GM12878 (cell line): ENCODE results near the gene TBL3. TPM values are rescaled to one million over a fixed set of nuclear protein-coding genes. Genes with fewer than 3 reads are reported as not detected.
A peak's percentile ranks its signal among the peaks of the same experiment; 100 is the strongest.

Source experiments
- ATAC-seq: fragments of 200-7000 bp; cut with Tn5 transposase; 3 replicates; pipeline ENCODE4 v1.9.1; 2020; ENCODE audit warnings: mild to moderate bottlenecking, moderate library complexity
- BruUV-seq: library from RNA; stranded (reverse); fragments of 400-500 nt; replicated peaks from 2 replicates; lab custom pipeline; 2021; lab: Mats Ljungman, UMichigan
- CTCF ChIA-PET: fragments of 300-600 bp; sonication (Branson Sonifier 250); formaldehyde crosslinking; extraction: SDS; loops from one replicate; lab custom pipeline; 2021; ENCODE audit warnings: inconsistent platforms; lab: Yijun Ruan, JAX
- POLR2A ChIA-PET: fragments of 350-600 bp; formaldehyde crosslinking; extraction: SDS; loops from one replicate; lab custom pipeline; 2021; ENCODE audit warnings: inconsistent platforms; lab: Charles Lee
- RAD21 ChIA-PET: fragments of 300-600 bp; sonication (Branson Sonifier 250); formaldehyde crosslinking; loops from one replicate; lab custom pipeline; 2023; ENCODE audit warnings: antibody characterized with exemption; ENCODE audit not compliant: unreplicated experiment; lab: Charles Lee
- SMC1A ChIA-PET: fragments of 300-600 bp; sonication (Branson Sonifier 250); formaldehyde crosslinking; loops from one replicate; lab custom pipeline; 2023; ENCODE audit not compliant: unreplicated experiment, uncharacterized antibody; lab: Charles Lee
- DNase-seq: peaks from one replicate; pipeline ENCODE4 v3.0.0-alpha.2; 2011; ENCODE audit warnings: low read depth, low spot score
- FAIRE-seq: peaks from 3 replicates; lab custom pipeline; 2011; peaks lifted over from hg19 to GRCh38; lab: Jason Lieb, UNC
- H2AFZ ChIP-seq: 2 replicates; pipeline ENCODE4 v1.6.0; 2011; ENCODE audit warnings: low read depth, low read length, control low read depth; ENCODE audit not compliant: control insufficient read depth
- H3K27ac ChIP-seq: 2 replicates; pipeline ENCODE4 v1.5.1; 2011; ENCODE audit warnings: control low read depth; ENCODE audit not compliant: control insufficient read depth, insufficient read depth
- H3K27me3 ChIP-seq, 2 experiments: replicated peaks in 1 of 2; 2 replicates each; pipeline versions ENCODE4 v1.6.0 to v1.6.1; 2011; ENCODE audit warnings: low read length in 1 of 2; ENCODE audit not compliant: control insufficient read depth in 2 of 2, insufficient read depth in 2 of 2
- H3K36me3 ChIP-seq, 2 experiments: 2 replicates each; pipeline ENCODE4 v1.5.1; 2011; ENCODE audit warnings: low read length in 1 of 2; ENCODE audit not compliant: control insufficient read depth in 2 of 2, insufficient read depth in 2 of 2
- H3K4me1 ChIP-seq: 2 replicates; pipeline ENCODE4 v1.6.1; 2011; ENCODE audit warnings: mild to moderate bottlenecking, low read length, moderate library complexity, mixed read lengths; ENCODE audit not compliant: control insufficient read depth, insufficient read depth
- H3K4me2 ChIP-seq: 2 replicates; pipeline ENCODE4 v1.6.0; 2011; ENCODE audit warnings: control low read depth; ENCODE audit not compliant: control insufficient read depth, insufficient read depth
- H3K4me3 ChIP-seq: fragments of 200-600 bp; sonication (generic); 2 replicates; pipeline ENCODE4 v1.5.1; 2016
- H3K79me2 ChIP-seq: 2 replicates; pipeline ENCODE4 v1.6.0; 2011; ENCODE audit warnings: low read length; ENCODE audit not compliant: control insufficient read depth, insufficient read depth
- H3K9ac ChIP-seq: 2 replicates; pipeline ENCODE4 v1.8.0; 2011; ENCODE audit warnings: low read length, control low read depth, mixed read lengths; ENCODE audit not compliant: control insufficient read depth, insufficient read depth
- H3K9me3 ChIP-seq: replicated peaks from 3 replicates; pipeline ENCODE4 v1.5.1; 2011; ENCODE audit warnings: mild to moderate bottlenecking, low read length; ENCODE audit not compliant: control insufficient read depth, insufficient read depth
- H4K20me1 ChIP-seq: 2 replicates; pipeline ENCODE4 v1.6.0; 2011; ENCODE audit not compliant: control insufficient read depth, insufficient read depth
- CBFB ChIP-seq: IDR thresholded peaks from 2 replicates; pipeline ENCODE4 v1.6.1; 2016; ENCODE audit warnings: antibody characterized with exemption, low read depth
- LARP7 ChIP-seq: fragments of 450-650 bp; IDR thresholded peaks from 2 replicates; pipeline ENCODE4 v1.6.1; 2017; ENCODE audit warnings: mild to moderate bottlenecking
- MXI1 ChIP-seq: fragments of 150-350 bp; IDR thresholded peaks from 2 replicates; pipeline ENCODE4 v1.6.1; 2011; ENCODE audit warnings: low read depth, mild to moderate bottlenecking, inconsistent platforms, low read length, improper control_type of control experiment
- NFIC ChIP-seq: IDR thresholded peaks from 2 replicates; pipeline ENCODE4 v1.6.1; 2012; ENCODE audit warnings: low read depth, mild to moderate bottlenecking, inconsistent platforms, low read length, moderate library complexity
- PML ChIP-seq: IDR thresholded peaks from 2 replicates; pipeline ENCODE4 v1.6.1; 2012; ENCODE audit warnings: low read length, inconsistent platforms
- POLR2AphosphoS2 ChIP-seq: IDR thresholded peaks from 2 replicates; pipeline ENCODE4 v1.6.1; 2011; ENCODE audit warnings: low read depth, mild to moderate bottlenecking, low read length, improper control_type of control experiment, moderate library complexity
- POLR2AphosphoS5 ChIP-seq: IDR thresholded peaks from 2 replicates; pipeline ENCODE4 v1.6.1; 2011; ENCODE audit warnings: mild to moderate bottlenecking, low read length, inconsistent platforms
- RUNX3 ChIP-seq: IDR thresholded peaks from 2 replicates; pipeline ENCODE4 v1.6.1; 2012; ENCODE audit warnings: low read length, inconsistent platforms
- SKIL ChIP-seq: fragments of 450-650 bp; IDR thresholded peaks from 2 replicates; pipeline ENCODE4 v1.6.1; 2017; ENCODE audit warnings: mild to moderate bottlenecking, low read depth, inconsistent platforms; ENCODE audit not compliant: poor library complexity, severe bottlenecking
- ZNF384 ChIP-seq: IDR thresholded peaks from 2 replicates; pipeline ENCODE4 v1.6.1; 2012; ENCODE audit warnings: low read depth, mild to moderate bottlenecking, low read length, improper control_type of control experiment, borderline replicate concordance
- WGBS: methylation state at CpG from one replicate; pipeline ENCODE4 v1.1.6; 2016; ENCODE audit warnings: low lambda C conversion rate; ENCODE audit not compliant: insufficient replicate concordance, insufficient coverage; ENCODE audit errors: missing lambda C conversion rate; 5-methylcytosine and 5-hydroxymethylcytosine counted together
- in situ Hi-C: fragments of 300-500 bp; cut with MboI; formaldehyde crosslinking; loops from 9 replicates; pipeline ENCODE4 v1.14.3; 2018; ENCODE audit warnings: mixed read lengths
- intact Hi-C: fragments of 100-400 bp; cut with micrococcal nuclease; formaldehyde crosslinking; loops from one replicate; pipeline ENCODE4 v1.14.2; 2022; ENCODE audit not compliant: unreplicated experiment
- polyA plus RNA-seq, 11 experiments: library from polyadenylated mRNA; depleted of rRNA in 4 of 11; unstranded in 6 of 11; stranded (reverse) in 5 of 11; fragments of >200 nt; fragmentation: Nextera tagmentation in 4 of 11; fragmentation: Illumina TruSeq in 1 of 11; extraction: Ambion mirVana in 4 of 11; extraction: Trizol in 1 of 11; gene quantifications; 1 replicate in 1 of 11; 2 replicates in 10 of 11; pipeline versions ENCODE4 v1.2.1 to v1.2.3, GENCODE V29; 2011 to 2016; ENCODE audit warnings: inconsistent platforms in 2 of 11, missing spikeins in 2 of 11, low read depth in 1 of 11
- total RNA-seq, 4 experiments: library from RNA; depleted of rRNA in 3 of 4; stranded (reverse); fragments of >200 nt in 3 of 4; fragmentation: Illumina TruSeq in 1 of 4; extraction: Trizol in 1 of 4; gene quantifications; 2 replicates each; pipeline versions ENCODE4 v1.2.1 to v1.2.3, GENCODE V29; 2013 to 2021
- TF ChIP-seq, protein P1 (sequence below): IDR thresholded peaks from 2 replicates; pipeline ENCODE4 v1.6.1; 2011; ENCODE audit warnings: mild to moderate bottlenecking, low read depth, low read length, moderate library complexity; ENCODE audit not compliant: insufficient replicate concordance
- TF ChIP-seq, protein P2 (sequence below): fragments of 150-350 bp; IDR thresholded peaks from 2 replicates; pipeline ENCODE4 v1.6.1; 2016; ENCODE audit warnings: low read depth, low read length
- TF ChIP-seq, protein P3 (sequence below): IDR thresholded peaks from 2 replicates; pipeline ENCODE4 v1.6.1; 2012; ENCODE audit warnings: low read length, inconsistent platforms

TBL3 gene
- total and polyA plus RNA-seq, 10 of the 15 experiments (the other 5 are each of a cell fraction or from before 2014, with no cell fraction given): 1.2 to 101 (median 34.2) TPM

DNA sequence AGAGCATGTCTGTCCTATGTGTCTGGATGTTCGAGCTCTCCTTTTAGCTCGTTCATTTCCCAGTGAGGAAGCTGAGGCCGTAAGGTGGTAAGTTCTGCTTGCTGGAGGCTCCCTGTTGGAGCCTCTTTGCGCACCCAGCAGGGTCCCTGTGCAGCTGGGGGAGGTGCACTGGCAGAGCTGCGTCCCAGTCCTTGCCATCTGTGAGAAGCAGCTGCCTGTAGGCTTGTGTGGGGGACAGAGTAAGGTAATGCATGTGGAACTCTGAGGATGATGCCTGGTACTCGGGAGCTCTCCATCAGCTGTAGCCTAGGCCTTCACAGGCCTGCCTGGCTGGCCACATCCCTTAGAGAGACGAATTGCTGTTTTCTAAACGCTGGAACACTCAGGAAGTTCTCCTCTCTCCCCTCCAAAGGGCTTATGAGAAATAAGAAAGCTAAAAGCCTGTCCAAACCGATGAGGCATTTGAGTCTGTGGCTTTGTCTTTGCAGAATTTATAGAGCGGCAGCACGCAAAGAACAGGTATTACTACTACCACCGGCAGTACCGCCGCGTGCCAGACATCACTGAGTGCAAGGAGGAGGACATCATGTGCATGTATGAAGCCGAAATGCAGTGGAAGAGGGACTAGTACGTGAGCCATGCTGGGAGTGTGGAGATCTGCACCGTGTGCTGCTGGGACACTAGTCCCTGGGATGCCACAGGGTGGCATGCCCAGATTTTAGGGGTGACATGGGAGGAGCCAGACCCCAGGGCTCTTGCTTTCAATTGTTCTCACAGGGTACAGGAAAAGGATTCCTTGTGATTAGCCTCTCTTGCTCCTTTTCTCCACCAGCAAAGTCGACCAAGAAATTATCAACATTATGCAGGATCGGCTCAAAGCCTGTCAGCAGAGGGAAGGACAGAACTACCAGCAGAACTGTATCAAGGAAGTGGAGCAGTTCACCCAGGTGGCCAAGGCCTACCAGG is 10.9 kb upstream of the TBL3 start:
- peaks cover 61% of the 10 kb centered on the region for H3K79me2 ChIP-seq
- POLR2A ChIA-PET: interaction anchor here (0.7 to 2.2 kb wide), 5 partner anchors 10 to 721 kb away, joined by 3 to 13 read pairs (median 3); partner anchors contain the start of genes KCTD5, NTHL1, SYNGR3 and TBL3
- in situ Hi-C loops: no loop called here
- TF ChIP-seq CBFB (peak; percentile 4; the same call in 1 of the 2 replicates), PML (peak; percentile 92), SKIL (no peak), ZNF384 (no peak), POLR2AphosphoS5 (peak; percentile 95), LARP7 (0 out of 2 replicates have a peak, but pooled peaks have one; percentile 10), RUNX3 (peak; percentile 44), POLR2AphosphoS2 (peak; percentile 93), NFIC (peak; percentile 59), MXI1 (no peak)
- TF ChIP-seq, protein P1, sequence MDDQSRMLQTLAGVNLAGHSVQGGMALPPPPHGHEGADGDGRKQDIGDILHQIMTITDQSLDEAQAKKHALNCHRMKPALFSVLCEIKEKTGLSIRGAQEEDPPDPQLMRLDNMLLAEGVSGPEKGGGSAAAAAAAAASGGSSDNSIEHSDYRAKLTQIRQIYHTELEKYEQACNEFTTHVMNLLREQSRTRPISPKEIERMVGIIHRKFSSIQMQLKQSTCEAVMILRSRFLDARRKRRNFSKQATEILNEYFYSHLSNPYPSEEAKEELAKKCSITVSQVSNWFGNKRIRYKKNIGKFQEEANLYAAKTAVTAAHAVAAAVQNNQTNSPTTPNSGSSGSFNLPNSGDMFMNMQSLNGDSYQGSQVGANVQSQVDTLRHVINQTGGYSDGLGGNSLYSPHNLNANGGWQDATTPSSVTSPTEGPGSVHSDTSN: peak; percentile 10
- TF ChIP-seq, protein P2, sequence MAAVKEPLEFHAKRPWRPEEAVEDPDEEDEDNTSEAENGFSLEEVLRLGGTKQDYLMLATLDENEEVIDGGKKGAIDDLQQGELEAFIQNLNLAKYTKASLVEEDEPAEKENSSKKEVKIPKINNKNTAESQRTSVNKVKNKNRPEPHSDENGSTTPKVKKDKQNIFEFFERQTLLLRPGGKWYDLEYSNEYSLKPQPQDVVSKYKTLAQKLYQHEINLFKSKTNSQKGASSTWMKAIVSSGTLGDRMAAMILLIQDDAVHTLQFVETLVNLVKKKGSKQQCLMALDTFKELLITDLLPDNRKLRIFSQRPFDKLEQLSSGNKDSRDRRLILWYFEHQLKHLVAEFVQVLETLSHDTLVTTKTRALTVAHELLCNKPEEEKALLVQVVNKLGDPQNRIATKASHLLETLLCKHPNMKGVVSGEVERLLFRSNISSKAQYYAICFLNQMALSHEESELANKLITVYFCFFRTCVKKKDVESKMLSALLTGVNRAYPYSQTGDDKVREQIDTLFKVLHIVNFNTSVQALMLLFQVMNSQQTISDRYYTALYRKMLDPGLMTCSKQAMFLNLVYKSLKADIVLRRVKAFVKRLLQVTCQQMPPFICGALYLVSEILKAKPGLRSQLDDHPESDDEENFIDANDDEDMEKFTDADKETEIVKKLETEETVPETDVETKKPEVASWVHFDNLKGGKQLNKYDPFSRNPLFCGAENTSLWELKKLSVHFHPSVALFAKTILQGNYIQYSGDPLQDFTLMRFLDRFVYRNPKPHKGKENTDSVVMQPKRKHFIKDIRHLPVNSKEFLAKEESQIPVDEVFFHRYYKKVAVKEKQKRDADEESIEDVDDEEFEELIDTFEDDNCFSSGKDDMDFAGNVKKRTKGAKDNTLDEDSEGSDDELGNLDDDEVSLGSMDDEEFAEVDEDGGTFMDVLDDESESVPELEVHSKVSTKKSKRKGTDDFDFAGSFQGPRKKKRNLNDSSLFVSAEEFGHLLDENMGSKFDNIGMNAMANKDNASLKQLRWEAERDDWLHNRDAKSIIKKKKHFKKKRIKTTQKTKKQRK: peak; percentile 21; the same call in 1 of the 2 replicates
- TF ChIP-seq, protein P3, sequence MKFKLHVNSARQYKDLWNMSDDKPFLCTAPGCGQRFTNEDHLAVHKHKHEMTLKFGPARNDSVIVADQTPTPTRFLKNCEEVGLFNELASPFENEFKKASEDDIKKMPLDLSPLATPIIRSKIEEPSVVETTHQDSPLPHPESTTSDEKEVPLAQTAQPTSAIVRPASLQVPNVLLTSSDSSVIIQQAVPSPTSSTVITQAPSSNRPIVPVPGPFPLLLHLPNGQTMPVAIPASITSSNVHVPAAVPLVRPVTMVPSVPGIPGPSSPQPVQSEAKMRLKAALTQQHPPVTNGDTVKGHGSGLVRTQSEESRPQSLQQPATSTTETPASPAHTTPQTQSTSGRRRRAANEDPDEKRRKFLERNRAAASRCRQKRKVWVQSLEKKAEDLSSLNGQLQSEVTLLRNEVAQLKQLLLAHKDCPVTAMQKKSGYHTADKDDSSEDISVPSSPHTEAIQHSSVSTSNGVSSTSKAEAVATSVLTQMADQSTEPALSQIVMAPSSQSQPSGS: peak; percentile 73; the same call in 1 of the 2 replicates

More for the DNA sequence above, 10.9 kb upstream of the TBL3 start:
- FAIRE-seq: peak; percentile 18
- peak; percentile 28 for ATAC-seq
- Histone ChIP-seq H2AFZ (no peak overlapping the region), H3K4me2 (peak overlapping the region; percentile 73), H3K27me3 (no peaks in the 10 kb centered on the region), H3K9ac (peak overlapping the region; percentile 89), H4K20me1 (peaks cover 6% of the 10 kb centered on the region; the same call in 1 of the 2 replicates), H3K4me1 (peaks cover 19% of the 10 kb centered on the region), H3K4me3 (peak overlapping the region; percentile 83), H3K36me3 (peaks cover 11 to 13% of the 10 kb centered on the region in 2 experiments; a peak in 3 of 4 replicates), H3K27ac (peak overlapping the region; percentile 37), H3K9me3 (no peaks in the 10 kb centered on the region)
- ChIA-PET SMC1A (interaction anchor here (1.1 to 1.4 kb wide), 2 partner anchors 11 to 43 kb away, joined by 3 to 7 read pairs; partner anchors contain the start of gene TBL3), RAD21 (interaction anchor here (1.0 to 1.1 kb wide), 4 partner anchors 18 to 180 kb away, joined by 3 to 4 read pairs (median 4); partner anchors contain the start of genes MSRB1, NOXO1, NUBP2 and SPSB3), CTCF (interaction anchor here (1.0 to 1.6 kb wide), 3 partner anchors 15 to 43 kb away, joined by 4 to 6 read pairs (median 5); no protein-coding TSS in a partner anchor)
- no peak for DNase-seq
- BruUV-seq: TSS peak; percentile 54
- intact Hi-C loops: no loop called here
- 5% methylated on average over 20 of the region's 20 CpGs for WGBS
